ENCODE results near the gene IFT27. TPM values are rescaled to one million over a fixed set of nuclear protein-coding genes. Genes with fewer than 3 reads are reported as not detected.

Gene IFT27
- total and polyA plus RNA-seq, 2 experiments from 2014 or later, result 28.5 to 63.5 TPM

- Histone ChIP-seq H3K36me3 (ENCODE audit: insufficient read depth) (no peaks in the 10 kb centered on the region), H3K4me1 (ENCODE audit: insufficient read depth) (peaks cover 4% of the 10 kb centered on the region; the same call in 1 of the 2 replicates), H3K27ac (ENCODE audit: low read depth) (no peak overlapping the region), H4K20me1 (replicated peaks; ENCODE audit: insufficient read depth) (no peaks in the 10 kb centered on the region), H3K79me2 (replicated peaks; ENCODE audit: insufficient read depth) (no peaks in the 10 kb centered on the region), H3K4me2 (no peak overlapping the region), H3K9me2 (ENCODE audit: insufficient read depth) (no peaks in the 10 kb centered on the region), H2AFZ (no peak overlapping the region), H3F3A (replicated peaks; ENCODE audit: low read depth) (no peaks in the 10 kb centered on the region), H3K4me3 (no peak overlapping the region), H3K27me3 (ENCODE audit: insufficient read depth) (no peaks in the 10 kb centered on the region)
- H3K4me3 Mint-ChIP-seq, result no peak overlapping the region
- H3K9me3 Mint-ChIP-seq, result no peaks in the 10 kb centered on the region
- no peaks in the 10 kb centered on the region for H3K36me3 Mint-ChIP-seq (ENCODE audit: low read depth)
- H3K4me1 Mint-ChIP-seq, result peaks cover 17% of the 10 kb centered on the region
- DNase-seq (ENCODE audit: low spot score) (no peak), ATAC-seq (no peak)
- peaks cover 6% of the 10 kb centered on the region for H3K27me3 Mint-ChIP-seq (ENCODE audit: insufficient read depth, low read depth, poor library complexity)
- H3K27ac Mint-ChIP-seq, result no peak overlapping the region
- TF ChIP-seq NANOG (IDR thresholded peaks at IDR 0.05; ENCODE audit: borderline replicate concordance), result no peak
- TF ChIP-seq REST (IDR thresholded peaks at IDR 0.05; ENCODE audit: unreplicated experiment), result no peak
- TF ChIP-seq EZH2 (IDR thresholded peaks at IDR 0.05; ENCODE audit: low read depth, unreplicated experiment), result no peak
- TF ChIP-seq CREB1 (CRISPR knock-in tag; IDR thresholded peaks at IDR 0.05; ENCODE audit: low read depth), result no peak
- TF ChIP-seq CTCF (conservative IDR thresholded peaks at IDR 0.05; ENCODE audit: low read depth in 2 of 2), result no peak
- no peak for TF ChIP-seq ZNF331 (CRISPR knock-in tag; IDR thresholded peaks at IDR 0.05; ENCODE audit: low read depth)
- TF ChIP-seq ZNF462 (CRISPR knock-in tag; IDR thresholded peaks at IDR 0.05), result no peak
- no peak for TF ChIP-seq EZH2phosphoT487 (IDR thresholded peaks at IDR 0.05; ENCODE audit: unreplicated experiment)
Observed at GRCh38 chr22:36803358-36803757, 27.4 kb upstream of the IFT27 start.

Data from GM23338 (cell line).